Left ventricle myocardium inferior (tissue), 1 donor: Measurements from ENCODE around the gene TCERG1. TPM values are rescaled to one million over a fixed set of nuclear protein-coding genes. Genes with fewer than 3 reads are reported as not detected.

ENCODE experiments used
- DNase-seq: peaks from one replicate; pipeline ENCODE4 v3.0.0-alpha.2; 2020
- H3K27ac ChIP-seq: fragments of 200-600 bp; replicated peaks from 2 replicates; pipeline ENCODE4 v1.8.0; 2021
- H3K27me3 ChIP-seq: fragments of 200-600 bp; 2 replicates; pipeline ENCODE4 v1.8.0; 2021; ENCODE audit warnings: low read depth
- H3K36me3 ChIP-seq: fragments of 200-600 bp; 2 replicates; pipeline ENCODE4 v1.8.0; 2021
- H3K4me1 ChIP-seq: fragments of 200-600 bp; 2 replicates; pipeline ENCODE4 v1.8.0; 2021
- H3K4me3 ChIP-seq: fragments of 200-600 bp; 2 replicates; pipeline ENCODE4 v1.8.0; 2021; ENCODE audit warnings: mild to moderate bottlenecking, moderate library complexity
- H3K9me3 ChIP-seq: fragments of 200-600 bp; replicated peaks from 2 replicates; pipeline ENCODE4 v1.8.0; 2021
- CTCF ChIP-seq: fragments of 200-600 bp; IDR thresholded peaks from 2 replicates; pipeline ENCODE4 v1.8.0; 2021; ENCODE audit warnings: antibody characterized with exemption, mild to moderate bottlenecking, borderline replicate concordance
- intact Hi-C: fragments of 100-400 bp; cut with micrococcal nuclease; formaldehyde crosslinking; loops from one replicate; pipeline ENCODE4 v1.11.0; 2022
- long read RNA-seq: library from polyadenylated mRNA; unstranded; transcript quantifications from one replicate; pipeline ENCODE4 v2.0.0, GENCODE V29; 2021
- total RNA-seq: library from RNA; stranded (reverse); fragmentation: NEBNext Ultra II Directional; extraction: Animal tissue kit (Norgen Biotek cat#: 25700); gene quantifications from one replicate; pipeline ENCODE4 v1.2.1, GENCODE V29; 2021
- donor health status: DM: no; HTN: yes; CAD: no; lungs with severe emphysema.

TCERG1 gene
- total RNA-seq: 20.1 TPM
- long read RNA-seq, full-length matches to known transcripts: 6 of 17 reads
- long read RNA-seq, partial matches to known transcripts: 8 of 17 reads
- long read RNA-seq, other reads (novel, unspliced or antisense): 3 of 17 reads

GRCh38 chr5:146446861-146447733 lies at the start of gene TCERG1:
Gene TCERG1 (plus strand): TSS chr5:146447333. CDS start chr5:146447350, 17 bp downstream.
- TF ChIP-seq CTCF: peak; percentile 75
- H3K4me1 ChIP-seq: peaks cover 43% of the 10 kb centered on the region
- no peaks in the 10 kb centered on the region for H3K27me3 ChIP-seq
- H3K9me3 ChIP-seq: no peaks in the 10 kb centered on the region
- H3K4me3 ChIP-seq: peak within 1 kb of the TSS; percentile 82
- intact Hi-C loops: no loop called here
- peak; percentile 99 for DNase-seq
- peak within 1 kb of the TSS; percentile 88 for H3K27ac ChIP-seq
- H3K36me3 ChIP-seq: no peaks in the 10 kb centered on the region

GRCh38 chr5:146398826-146399225 lies 48.3 kb upstream of the TCERG1 start:
- no peak for DNase-seq
- no peaks in the 10 kb centered on the region for H3K36me3 ChIP-seq
- intact Hi-C loops: no loop called here
- H3K27ac ChIP-seq: no peak overlapping the region
- H3K9me3 ChIP-seq: no peaks in the 10 kb centered on the region
- TF ChIP-seq CTCF: no peak
- H3K4me3 ChIP-seq: no peak overlapping the region
- no peaks in the 10 kb centered on the region for H3K4me1 ChIP-seq
- peaks cover 83% of the 10 kb centered on the region for H3K27me3 ChIP-seq

GRCh38 chr5:146399481-146399880 lies 47.7 kb upstream of the TCERG1 start:
- Histone ChIP-seq H3K27me3 (peaks cover 83% of the 10 kb centered on the region), H3K4me1 (no peaks in the 10 kb centered on the region), H3K36me3 (no peaks in the 10 kb centered on the region), H3K9me3 (no peaks in the 10 kb centered on the region), H3K27ac (no peak overlapping the region), H3K4me3 (no peak overlapping the region)
- intact Hi-C loops: no loop called here
- no peak for TF ChIP-seq CTCF
- no peak for DNase-seq

GRCh38 chr5:146400201-146400600 lies 46.9 kb upstream of the TCERG1 start:
- no peak for TF ChIP-seq CTCF
- H3K27ac ChIP-seq: no peak overlapping the region
- intact Hi-C loops: no loop called here
- DNase-seq: no peak
- no peak overlapping the region for H3K4me3 ChIP-seq
- no peaks in the 10 kb centered on the region for H3K36me3 ChIP-seq
- H3K9me3 ChIP-seq: no peaks in the 10 kb centered on the region
- no peaks in the 10 kb centered on the region for H3K4me1 ChIP-seq
- H3K27me3 ChIP-seq: peaks cover 76% of the 10 kb centered on the region

DNA sequence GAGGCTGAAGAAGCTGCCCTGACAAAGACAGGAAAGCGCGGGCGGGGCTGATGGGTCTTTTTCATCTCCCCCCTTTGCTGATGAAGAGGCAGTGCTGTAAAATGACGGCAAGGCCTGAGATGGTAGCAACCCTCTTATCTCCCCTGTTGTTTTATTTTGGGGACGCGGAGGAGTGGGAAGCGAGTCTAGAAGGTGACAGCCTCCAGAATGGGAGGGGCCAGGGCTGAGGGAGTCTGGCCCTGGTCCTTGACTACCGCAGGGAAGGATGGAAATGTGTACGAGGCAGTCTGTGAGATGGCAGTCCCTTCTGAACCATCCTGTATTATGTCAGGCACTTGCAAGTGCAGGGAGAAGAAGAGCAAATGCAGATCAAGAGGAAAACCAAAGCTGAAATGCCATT lies 46.1 kb upstream of the TCERG1 start:
- no peak overlapping the region for H3K4me3 ChIP-seq
- H3K27ac ChIP-seq: no peak overlapping the region
- TF ChIP-seq CTCF: no peak
- H3K4me1 ChIP-seq: no peaks in the 10 kb centered on the region
- intact Hi-C loops: no loop called here
- no peaks in the 10 kb centered on the region for H3K9me3 ChIP-seq
- peaks cover 68% of the 10 kb centered on the region for H3K27me3 ChIP-seq
- DNase-seq: no peak
- H3K36me3 ChIP-seq: no peaks in the 10 kb centered on the region
